ENCODE measurements around the gene FAM210B.
A peak's percentile ranks its signal among the peaks of the same experiment; 100 is the strongest.
"Not testable (repeated sequence)": the region's sequence is repeated elsewhere in the genome, so short reads cannot be mapped to it uniquely, and the experiment has no call there.

Gene FAM210B, protein sequence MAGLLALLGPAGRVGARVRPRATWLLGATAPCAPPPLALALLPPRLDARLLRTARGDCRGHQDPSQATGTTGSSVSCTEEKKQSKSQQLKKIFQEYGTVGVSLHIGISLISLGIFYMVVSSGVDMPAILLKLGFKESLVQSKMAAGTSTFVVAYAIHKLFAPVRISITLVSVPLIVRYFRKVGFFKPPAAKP

DNA sequence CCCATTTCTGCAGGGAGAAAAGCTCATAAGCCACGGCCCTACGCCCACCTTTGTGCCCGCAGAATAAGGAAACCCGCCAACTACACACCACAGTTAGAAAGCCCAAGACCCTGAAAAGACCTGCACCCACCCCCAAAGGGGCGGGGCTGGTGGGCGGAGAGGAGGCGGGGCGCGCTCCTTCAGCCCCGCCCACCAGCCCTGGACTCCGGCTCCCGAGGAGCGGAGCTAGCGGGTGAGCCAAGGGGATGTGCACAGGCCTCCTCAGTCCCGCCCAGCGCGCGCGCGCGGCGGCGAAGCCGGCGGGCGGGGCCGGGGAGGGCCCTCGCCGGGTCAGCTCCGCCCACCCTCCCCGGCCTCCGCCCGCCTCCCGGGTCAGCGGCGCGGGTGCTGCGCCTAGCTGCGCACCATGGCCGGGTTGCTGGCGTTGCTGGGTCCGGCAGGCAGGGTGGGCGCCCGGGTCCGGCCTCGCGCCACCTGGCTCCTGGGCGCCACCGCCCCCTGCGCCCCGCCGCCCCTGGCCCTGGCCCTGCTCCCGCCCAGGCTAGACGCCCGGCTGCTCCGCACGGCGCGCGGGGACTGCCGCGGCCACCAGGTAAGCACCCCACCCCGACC, at the start of gene FAM210B:
Gene FAM210B, plus strand, starts transcription at position 375 of the 612 bp plus-strand sequence. Its CDS starts 32 bp downstream, at position 407.
- DNase-seq, result peak; percentile 91 to 94
- TF ChIP-seq GATA1 (IDR thresholded peaks at IDR 0.05; ENCODE audit: low read depth, low read length) (no peak), POLR2A (IDR thresholded peaks at IDR 0.05; ENCODE audit: low read length) (peak; percentile 52)

DNA sequence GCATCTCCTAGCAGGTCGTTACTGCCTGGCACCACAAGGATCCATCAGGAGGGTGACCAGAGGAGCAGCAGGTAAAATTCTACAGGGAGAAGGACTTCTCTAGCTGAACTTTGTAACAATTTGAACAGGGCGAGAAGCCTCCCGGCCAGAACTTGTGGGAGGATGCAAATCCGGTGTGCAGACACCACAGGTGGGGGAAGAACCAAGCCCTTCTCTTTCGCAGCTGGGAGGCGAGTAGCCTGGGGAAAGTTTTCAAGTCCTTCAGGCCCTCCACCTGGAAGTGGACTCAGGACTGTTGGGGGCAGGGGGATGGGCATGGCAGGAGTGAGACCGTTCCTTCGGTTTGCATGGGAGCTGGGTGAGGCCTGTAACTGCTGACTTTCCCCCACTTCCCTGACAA, 42.7 kb upstream of the FAM210B start:
- DNase-seq, result no peak
- no peak for TF ChIP-seq POLR2A (IDR thresholded peaks at IDR 0.05; ENCODE audit: low read length)
- no peak for TF ChIP-seq GATA1 (IDR thresholded peaks at IDR 0.05; ENCODE audit: low read depth, low read length)

DNA sequence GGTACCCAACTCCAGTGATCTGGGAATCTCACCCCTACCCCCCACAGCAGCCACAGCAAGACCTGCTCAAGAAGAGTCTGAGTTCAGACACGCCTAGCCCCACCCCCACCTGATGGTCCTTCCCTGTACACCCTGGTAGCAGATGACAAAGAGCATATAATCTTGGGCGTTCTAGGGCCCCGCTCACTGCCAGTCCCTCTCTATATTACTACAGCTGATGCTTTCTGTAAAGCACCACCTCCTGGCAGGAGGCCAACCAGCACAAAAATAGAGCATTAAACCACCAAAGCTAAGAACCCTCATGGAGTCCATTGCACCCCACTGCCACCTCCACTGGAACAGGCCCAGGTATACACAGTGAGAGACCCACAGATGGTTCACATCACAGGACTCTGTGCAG, 42.3 kb upstream of the FAM210B start:
- TF ChIP-seq GATA1 (IDR thresholded peaks at IDR 0.05; ENCODE audit: low read depth, low read length) (no peak), POLR2A (IDR thresholded peaks at IDR 0.05; ENCODE audit: low read length) (no peak)

DNA sequence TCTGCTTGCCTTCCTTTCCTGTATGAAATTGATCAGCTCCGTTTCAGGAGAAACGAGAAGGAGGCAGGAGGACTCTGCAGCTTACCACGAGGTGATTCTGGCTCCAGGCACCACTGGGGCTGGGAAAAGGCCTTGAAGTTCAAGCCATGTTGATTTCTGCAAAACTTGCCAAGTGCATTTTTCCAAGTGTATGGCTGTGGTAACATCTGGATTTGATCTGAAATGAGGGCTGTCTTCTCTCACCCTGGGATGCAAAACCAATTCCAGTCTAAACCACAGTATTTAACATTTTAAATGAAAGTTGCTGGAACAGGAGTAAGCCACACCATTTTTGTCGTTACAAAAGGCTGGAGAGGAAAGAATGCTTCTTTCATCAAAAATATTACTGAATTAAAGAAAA, 36.1 kb upstream of the FAM210B start:
- TF ChIP-seq POLR2A (IDR thresholded peaks at IDR 0.05; ENCODE audit: low read length), result no peak
- no peak for TF ChIP-seq GATA1 (IDR thresholded peaks at IDR 0.05; ENCODE audit: low read depth, low read length)
- DNase-seq, result no peak

More for the DNA sequence above, 42.3 kb upstream of the FAM210B start:
- DNase-seq, result no peak

DNA sequence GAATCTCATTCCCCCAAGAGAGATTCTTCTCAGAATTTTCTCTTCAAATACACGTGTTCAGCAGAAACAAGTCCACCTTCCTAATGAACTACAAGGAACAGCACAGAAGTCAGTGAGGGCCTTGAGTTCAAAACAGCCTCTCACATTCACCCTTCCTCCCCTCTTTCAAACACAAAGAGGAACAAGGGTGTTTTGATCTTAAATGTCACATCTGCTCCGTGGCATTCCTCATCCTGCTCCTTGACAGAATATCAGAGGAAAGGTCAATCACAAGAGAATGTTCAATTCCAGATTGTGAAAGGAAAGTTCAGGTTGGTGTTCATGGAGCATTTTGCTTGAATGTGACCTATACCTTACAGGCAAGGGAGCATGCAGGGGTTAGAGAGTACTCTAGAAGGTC, 35.6 kb upstream of the FAM210B start:
- TF ChIP-seq POLR2A (IDR thresholded peaks at IDR 0.05; ENCODE audit: low read length) (no peak), GATA1 (IDR thresholded peaks at IDR 0.05; ENCODE audit: low read depth, low read length) (no peak)
- no peak for DNase-seq

DNA sequence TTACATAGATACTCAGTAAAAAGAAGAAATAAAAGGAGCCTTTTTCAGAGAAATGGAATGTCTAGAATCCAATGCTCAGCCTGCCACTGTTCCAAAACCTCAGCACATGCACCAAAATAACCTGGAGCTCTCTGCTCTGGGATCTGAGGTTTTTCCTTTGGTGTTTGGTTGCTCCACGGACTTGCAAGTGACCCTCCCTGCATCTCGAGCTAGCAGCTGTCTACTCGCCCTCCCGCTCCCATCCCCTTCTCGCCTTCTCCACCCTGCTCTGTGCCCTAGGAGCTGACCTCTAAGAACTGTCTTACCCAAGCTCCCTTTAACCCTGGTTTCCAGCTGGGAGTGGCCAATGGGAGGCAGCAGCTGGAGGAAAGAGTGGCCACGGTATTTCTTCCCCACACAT, 35.1 kb upstream of the FAM210B start:
- no peak for TF ChIP-seq GATA1 (IDR thresholded peaks at IDR 0.05; ENCODE audit: low read depth, low read length)
- no peak for DNase-seq

DNA sequence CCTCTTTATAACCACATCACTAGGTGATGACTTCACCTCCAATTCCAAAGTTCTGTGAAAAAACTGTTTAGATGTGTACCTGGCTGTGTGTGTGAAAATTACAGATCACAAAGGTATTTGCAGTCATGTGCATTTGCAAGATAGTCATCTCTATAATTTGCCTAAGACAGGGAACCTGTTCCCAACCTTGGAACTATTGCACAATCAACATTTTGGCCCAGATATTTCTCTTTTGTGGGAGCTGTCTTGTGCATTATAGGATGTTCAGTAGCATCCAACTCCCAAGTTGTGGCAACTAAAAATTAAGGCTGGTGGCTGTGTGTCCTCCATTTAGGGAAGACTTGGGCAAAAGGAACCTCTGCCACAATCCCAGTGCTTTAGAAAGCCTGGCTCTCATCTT, 34.0 kb upstream of the FAM210B start:
- no peak for DNase-seq
- TF ChIP-seq GATA1 (IDR thresholded peaks at IDR 0.05; ENCODE audit: low read depth, low read length) (no peak), POLR2A (IDR thresholded peaks at IDR 0.05; ENCODE audit: low read length) (no peak)

DNA sequence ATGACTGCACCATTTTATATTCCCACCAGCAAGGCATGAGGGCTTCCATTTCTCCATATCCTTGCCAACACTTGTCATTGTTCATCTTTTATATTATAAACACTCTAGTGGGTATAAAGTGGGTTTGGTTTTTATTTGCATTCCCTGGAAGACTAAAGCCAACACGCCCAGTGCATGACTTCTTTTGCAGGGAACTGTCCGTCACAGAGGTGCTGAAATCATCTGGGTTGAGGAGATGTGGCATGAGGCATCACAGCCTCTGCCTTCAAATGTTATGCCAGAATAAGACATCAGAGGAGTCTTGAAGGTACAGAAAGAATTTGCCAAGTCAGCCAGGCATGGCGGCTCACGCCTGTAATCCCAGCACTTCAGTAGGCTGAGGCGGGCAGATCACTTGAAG, 29.9 kb upstream of the FAM210B start:
- peak in 1 of 2 experiments; percentile 25 for DNase-seq
- TF ChIP-seq GATA1 (IDR thresholded peaks at IDR 0.05; ENCODE audit: low read depth, low read length), result no peak
- no peak for TF ChIP-seq POLR2A (IDR thresholded peaks at IDR 0.05; ENCODE audit: low read length)

DNA sequence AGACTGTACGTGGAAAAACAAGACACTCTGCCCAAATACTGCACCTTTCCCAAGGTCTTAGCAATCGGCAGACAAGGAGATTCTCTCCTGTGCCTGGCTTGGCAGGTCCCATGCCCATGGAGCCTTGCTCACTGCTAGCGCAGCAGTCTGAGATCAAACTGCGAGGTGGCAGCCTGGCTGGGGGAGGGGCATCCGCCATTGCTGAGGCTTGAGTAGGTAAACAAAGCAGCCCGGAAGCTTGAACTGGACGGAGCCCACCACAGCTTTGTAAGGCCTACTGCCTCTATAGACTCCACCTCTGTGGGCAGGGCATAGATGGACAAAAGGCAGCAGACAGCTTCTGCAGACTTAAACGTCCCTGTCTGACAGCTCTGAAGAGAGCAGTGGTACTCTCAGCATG, 22.1 kb upstream of the FAM210B start:
- not testable (repeated sequence) for DNase-seq

DNA sequence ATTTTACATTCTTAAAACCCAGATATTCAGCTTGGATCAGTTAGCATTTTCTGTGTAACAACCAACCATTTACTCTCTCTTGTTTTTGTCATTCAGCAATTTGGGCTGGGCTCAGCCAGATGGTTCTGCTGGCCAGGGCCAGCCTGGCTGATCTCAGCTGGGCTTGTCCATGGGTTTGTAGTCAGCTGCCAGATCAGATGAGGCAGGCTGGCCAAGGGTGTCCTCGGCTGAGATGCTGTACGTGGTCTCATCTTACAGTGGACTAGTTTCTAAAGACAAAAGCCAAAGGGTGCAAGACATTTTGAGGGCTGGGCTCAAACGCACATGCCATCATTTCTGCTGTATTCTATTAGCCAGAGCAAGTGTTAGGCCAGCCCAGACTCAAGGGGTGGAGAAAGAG, 16.0 kb upstream of the FAM210B start:
- TF ChIP-seq GATA1 (IDR thresholded peaks at IDR 0.05; ENCODE audit: low read depth, low read length), result no peak
- no peak for TF ChIP-seq POLR2A (IDR thresholded peaks at IDR 0.05; ENCODE audit: low read length)
- no peak for DNase-seq

DNA sequence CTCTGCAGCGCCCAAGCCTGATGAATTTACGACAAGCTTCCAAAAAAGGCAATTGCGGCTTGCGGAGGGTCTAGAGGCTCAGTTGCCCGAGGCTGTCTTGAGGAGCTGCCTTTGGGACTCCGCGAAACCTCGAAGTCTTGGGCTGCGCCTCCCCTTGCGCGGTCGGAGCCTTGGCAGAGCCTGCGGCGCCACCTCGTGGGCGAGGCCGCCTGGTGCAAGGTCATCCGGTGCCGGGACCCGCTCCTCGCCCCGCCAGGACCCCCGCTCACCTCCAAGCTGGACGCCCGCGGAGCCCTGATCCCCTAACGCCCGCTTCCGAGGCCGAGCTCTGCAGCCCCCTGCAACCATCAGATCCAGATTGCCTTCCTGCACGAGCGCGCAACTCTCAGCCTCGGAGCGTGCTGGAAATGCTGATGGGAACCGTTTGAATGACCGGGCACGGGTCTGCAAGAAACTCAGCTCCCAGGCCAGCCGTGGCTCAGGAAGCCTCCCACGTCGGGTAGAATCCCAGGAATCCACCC, 14.9 kb upstream of the FAM210B start:
- peak; percentile 59 to 71 for DNase-seq
- TF ChIP-seq POLR2A (IDR thresholded peaks at IDR 0.05; ENCODE audit: low read length) (no peak), GATA1 (IDR thresholded peaks at IDR 0.05; ENCODE audit: low read depth, low read length) (no peak)

DNA sequence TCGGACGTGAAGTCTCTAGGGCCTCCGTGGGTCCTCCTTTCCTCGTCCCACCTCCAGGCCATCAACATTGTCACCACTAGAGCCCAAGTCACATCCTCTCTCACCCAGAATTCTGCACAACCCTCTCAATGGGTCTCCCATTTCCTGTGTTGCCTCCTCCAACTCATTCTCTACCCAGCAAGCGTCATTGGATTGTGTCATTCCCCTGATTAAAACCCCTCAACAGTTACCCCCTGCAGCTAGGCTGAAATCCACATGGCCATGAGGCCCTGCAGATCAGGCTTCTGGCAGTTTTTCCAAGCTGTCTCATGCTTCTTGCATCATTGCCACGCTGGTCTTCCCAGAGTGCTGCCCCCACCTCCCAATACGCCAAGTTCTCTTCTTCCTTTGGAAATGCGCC, 12.9 kb upstream of the FAM210B start:
- TF ChIP-seq POLR2A (IDR thresholded peaks at IDR 0.05; ENCODE audit: low read length), result no peak
- TF ChIP-seq GATA1 (IDR thresholded peaks at IDR 0.05; ENCODE audit: low read depth, low read length), result no peak
- DNase-seq, result no peak

DNA sequence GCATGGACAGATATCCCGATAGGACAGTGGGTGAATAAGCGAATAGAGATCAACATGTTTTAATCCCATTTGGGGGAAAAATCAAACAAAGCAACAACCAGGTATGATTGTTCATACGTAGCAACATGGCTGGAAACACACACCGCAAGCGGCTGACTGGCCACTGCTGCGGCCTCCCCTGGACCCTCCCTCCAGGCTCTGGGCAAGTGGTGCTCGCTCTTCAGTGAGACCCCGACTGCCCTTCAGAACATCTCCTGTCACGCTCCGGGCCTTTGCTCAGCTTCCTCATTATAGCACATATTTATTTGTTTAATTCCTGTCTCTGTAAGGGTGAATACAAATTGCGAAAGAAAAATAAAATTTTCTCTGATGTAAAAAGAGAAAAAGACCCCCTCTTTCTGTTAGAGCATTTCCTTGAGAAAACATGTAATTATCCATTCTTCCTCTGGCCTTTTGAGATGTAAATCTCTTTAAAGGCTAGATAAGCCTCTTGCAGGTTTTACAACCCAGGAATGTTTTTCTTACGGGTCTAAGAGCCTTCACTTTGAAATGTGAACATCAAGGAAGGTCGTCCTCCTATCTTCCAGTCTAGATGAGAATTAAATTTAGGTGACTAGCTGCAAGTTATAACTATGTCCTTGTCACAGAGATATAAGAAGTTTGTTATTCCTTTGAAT, 11.0 kb upstream of the FAM210B start:
- DNase-seq, result no peak
- TF ChIP-seq POLR2A (IDR thresholded peaks at IDR 0.05; ENCODE audit: low read length) (no peak), GATA1 (IDR thresholded peaks at IDR 0.05; ENCODE audit: low read depth, low read length) (no peak)

DNA sequence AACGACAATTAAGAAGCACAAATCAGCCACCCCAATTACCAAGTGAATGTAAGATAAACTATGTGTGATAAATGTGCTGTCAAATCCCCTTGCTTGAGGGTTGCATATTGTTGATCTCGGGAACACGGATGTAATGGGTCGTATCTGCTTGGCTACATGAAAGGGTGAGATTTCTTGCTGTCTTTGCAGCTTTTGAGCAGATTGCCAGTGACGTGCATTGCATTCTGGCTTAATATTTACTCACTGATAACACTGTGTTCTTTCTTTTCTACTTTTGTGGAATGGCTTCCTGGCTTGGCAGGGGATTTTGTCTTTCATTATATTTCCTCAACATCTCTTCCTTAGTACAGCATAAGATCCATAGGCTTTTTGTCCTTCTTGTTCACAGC, 10.5 kb upstream of the FAM210B start:
- no peak for DNase-seq
- no peak for TF ChIP-seq GATA1 (IDR thresholded peaks at IDR 0.05; ENCODE audit: low read depth, low read length)
- TF ChIP-seq POLR2A (IDR thresholded peaks at IDR 0.05; ENCODE audit: low read length), result no peak

DNA sequence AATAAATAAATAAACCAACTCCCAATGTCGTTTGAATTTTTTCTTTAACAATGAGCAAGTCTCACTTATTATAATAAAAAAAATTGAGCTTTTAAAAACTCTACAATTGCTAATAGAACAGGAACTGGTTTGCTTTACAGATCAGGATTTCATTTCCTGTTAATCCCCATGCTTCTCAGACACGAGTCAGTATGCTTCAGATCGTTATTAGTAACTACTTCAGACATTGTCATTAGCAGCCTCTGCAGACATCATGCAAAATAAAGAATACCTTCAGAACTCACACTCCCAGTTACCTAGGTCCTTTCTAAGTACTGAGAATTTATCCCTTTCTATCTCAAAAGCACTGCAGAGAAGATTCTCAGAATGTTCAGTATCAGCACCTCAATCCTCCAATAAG, 10.0 kb upstream of the FAM210B start:
- TF ChIP-seq POLR2A (IDR thresholded peaks at IDR 0.05; ENCODE audit: low read length) (no peak), GATA1 (IDR thresholded peaks at IDR 0.05; ENCODE audit: low read depth, low read length) (no peak)
- no peak for DNase-seq

Measured in erythroblast (primary cell).